Activated CD4-positive, CD25-positive, alpha-beta regulatory T cell (primary cell): ENCODE measurements around the gene GLCE.

Experiments
- DNase-seq, 4 experiments: peaks; one replicate each; lab custom pipeline; 2025; lab: John Stamatoyannopoulos, UW

The GLCE gene

GRCh38 chr15:69160141-69160993, at the start of gene GLCE:
Gene GLCE (plus strand): TSS chr15:69160635. CDS start chr15:69255807, 95,172 bp downstream.
- peak; percentile 78 to 89 (median 86) for DNase-seq

- no peak for DNase-seq
Observed at GRCh38 chr15:69114331-69114928, 46.0 kb upstream of the GLCE start.

- DNase-seq: no peak
Observed at GRCh38 chr15:69115031-69115430, 45.4 kb upstream of the GLCE start.

- DNase-seq: no peak
Observed at GRCh38 chr15:69116391-69116790, 44.0 kb upstream of the GLCE start.

- DNase-seq: no peak
Observed at GRCh38 chr15:69117431-69117871, 43.0 kb upstream of the GLCE start.

GRCh38 chr15:69118089-69118488, 42.3 kb upstream of the GLCE start:
- DNase-seq: no peak

- no peak for DNase-seq
Observed at GRCh38 chr15:69119001-69119400, 41.4 kb upstream of the GLCE start.

GRCh38 chr15:69119683-69120395, 40.6 kb upstream of the GLCE start:
- DNase-seq: no peak

GRCh38 chr15:69120732-69121131, 39.7 kb upstream of the GLCE start:
- no peak for DNase-seq

- DNase-seq: no peak
Observed at GRCh38 chr15:69121198-69121828, 39.1 kb upstream of the GLCE start.

- no peak for DNase-seq
Observed at GRCh38 chr15:69125236-69125635, 35.2 kb upstream of the GLCE start.

GRCh38 chr15:69126054-69126469, 34.4 kb upstream of the GLCE start:
- no peak for DNase-seq

GRCh38 chr15:69127306-69127705, 33.1 kb upstream of the GLCE start:
- DNase-seq: no peak

- DNase-seq: no peak
Observed at GRCh38 chr15:69128667-69129311, 31.6 kb upstream of the GLCE start.

- no peak for DNase-seq
Observed at GRCh38 chr15:69131362-69132220, 28.8 kb upstream of the GLCE start.

GRCh38 chr15:69132430-69132829, 28.0 kb upstream of the GLCE start:
- DNase-seq: no peak

- no peak for DNase-seq
Observed at GRCh38 chr15:69132977-69133861, 27.2 kb upstream of the GLCE start.

GRCh38 chr15:69133862-69134519, 26.4 kb upstream of the GLCE start:
- DNase-seq: no peak

- DNase-seq: no peak
Observed at GRCh38 chr15:69134791-69135190, 25.6 kb upstream of the GLCE start.
